ENCODE data around the gene ARRB1. TPM values are rescaled to one million over a fixed set of nuclear protein-coding genes. Genes with fewer than 3 reads are reported as not detected.

Gene ARRB1
- total RNA-seq, 3 donors from 2014 or later = 31.2 to 64.0 (median 42.3) TPM

GRCh38 chr11:75287579-75287978, 63.9 kb downstream of the ARRB1 start:
- Histone ChIP-seq H3K4me1 (peaks cover 0 to 3% of the 10 kb centered on the region in 2 donors), H3K36me3 (peaks cover 6% of the 10 kb centered on the region), H3K9me3 (no peaks in the 10 kb centered on the region), H3K27ac (no peak overlapping the region), H3K4me3 (no peak overlapping the region), H3K27me3 (no peaks in the 10 kb centered on the region)
- intact Hi-C loops (cut with DNase I; ENCODE audit: low total_unique reads) = no loop called here
- TF ChIP-seq, protein P1, sequence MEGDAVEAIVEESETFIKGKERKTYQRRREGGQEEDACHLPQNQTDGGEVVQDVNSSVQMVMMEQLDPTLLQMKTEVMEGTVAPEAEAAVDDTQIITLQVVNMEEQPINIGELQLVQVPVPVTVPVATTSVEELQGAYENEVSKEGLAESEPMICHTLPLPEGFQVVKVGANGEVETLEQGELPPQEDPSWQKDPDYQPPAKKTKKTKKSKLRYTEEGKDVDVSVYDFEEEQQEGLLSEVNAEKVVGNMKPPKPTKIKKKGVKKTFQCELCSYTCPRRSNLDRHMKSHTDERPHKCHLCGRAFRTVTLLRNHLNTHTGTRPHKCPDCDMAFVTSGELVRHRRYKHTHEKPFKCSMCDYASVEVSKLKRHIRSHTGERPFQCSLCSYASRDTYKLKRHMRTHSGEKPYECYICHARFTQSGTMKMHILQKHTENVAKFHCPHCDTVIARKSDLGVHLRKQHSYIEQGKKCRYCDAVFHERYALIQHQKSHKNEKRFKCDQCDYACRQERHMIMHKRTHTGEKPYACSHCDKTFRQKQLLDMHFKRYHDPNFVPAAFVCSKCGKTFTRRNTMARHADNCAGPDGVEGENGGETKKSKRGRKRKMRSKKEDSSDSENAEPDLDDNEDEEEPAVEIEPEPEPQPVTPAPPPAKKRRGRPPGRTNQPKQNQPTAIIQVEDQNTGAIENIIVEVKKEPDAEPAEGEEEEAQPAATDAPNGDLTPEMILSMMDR (IDR thresholded peaks at IDR 0.05) = no peak
- TF ChIP-seq POLR2AphosphoS5 (IDR thresholded peaks at IDR 0.05) (no peak), POLR2A (IDR thresholded peaks at IDR 0.05) (no peak)
- no peak for DNase-seq (ENCODE audit: low spot score in 2 of 2)

- TF ChIP-seq POLR2A (IDR thresholded peaks at IDR 0.05) (no peak), POLR2AphosphoS5 (IDR thresholded peaks at IDR 0.05) (no peak)
- TF ChIP-seq, protein P1 (IDR thresholded peaks at IDR 0.05) = no peak
- H3K9me3 ChIP-seq = no peaks in the 10 kb centered on the region
These were observed 64.5 kb downstream of the ARRB1 start for GRCh38 chr11:75286826-75287465.

GRCh38 chr11:75285776-75286360, 65.6 kb downstream of the ARRB1 start:
- H3K27me3 ChIP-seq = no peaks in the 10 kb centered on the region
- no peaks in the 10 kb centered on the region for H3K9me3 ChIP-seq
- peaks cover 0 to 3% of the 10 kb centered on the region in 2 donors for H3K4me1 ChIP-seq
- H3K4me3 ChIP-seq = no peak overlapping the region
- TF ChIP-seq POLR2A (IDR thresholded peaks at IDR 0.05) = no peak
- H3K36me3 ChIP-seq = peaks cover 6% of the 10 kb centered on the region
- intact Hi-C loops (cut with DNase I; ENCODE audit: low total_unique reads) = no loop called here
- no peak for DNase-seq (ENCODE audit: low spot score in 2 of 2)
- no peak overlapping the region for H3K27ac ChIP-seq

More at GRCh38 chr11:75286826-75287465, 64.5 kb downstream of the ARRB1 start:
- Histone ChIP-seq H3K4me3 (no peak overlapping the region), H3K4me1 (peaks cover 0 to 3% of the 10 kb centered on the region in 2 donors), H3K27me3 (no peaks in the 10 kb centered on the region), H3K27ac (no peak overlapping the region), H3K36me3 (peaks cover 6% of the 10 kb centered on the region)
- DNase-seq (ENCODE audit: low spot score in 2 of 2) = no peak
- intact Hi-C loops (cut with DNase I; ENCODE audit: low total_unique reads) = no loop called here

- Histone ChIP-seq H3K4me3 (no peak overlapping the region), H3K36me3 (peaks cover 10% of the 10 kb centered on the region), H3K9me3 (no peaks in the 10 kb centered on the region), H3K4me1 (no peaks in the 10 kb centered on the region), H3K27ac (peak overlapping the region in 1 of 2 donors; percentile 35), H3K27me3 (no peaks in the 10 kb centered on the region)
- TF ChIP-seq, protein P1 (IDR thresholded peaks at IDR 0.05) = no peak
- intact Hi-C loops (cut with DNase I; ENCODE audit: low total_unique reads) = loop anchor here (1.0 kb wide), 1 partner anchor 11 kb away; no protein-coding TSS in a partner anchor
- no peak for DNase-seq (ENCODE audit: low spot score in 2 of 2)
These were observed 68.0 kb downstream of the ARRB1 start for GRCh38 chr11:75283391-75283931.

DNA sequence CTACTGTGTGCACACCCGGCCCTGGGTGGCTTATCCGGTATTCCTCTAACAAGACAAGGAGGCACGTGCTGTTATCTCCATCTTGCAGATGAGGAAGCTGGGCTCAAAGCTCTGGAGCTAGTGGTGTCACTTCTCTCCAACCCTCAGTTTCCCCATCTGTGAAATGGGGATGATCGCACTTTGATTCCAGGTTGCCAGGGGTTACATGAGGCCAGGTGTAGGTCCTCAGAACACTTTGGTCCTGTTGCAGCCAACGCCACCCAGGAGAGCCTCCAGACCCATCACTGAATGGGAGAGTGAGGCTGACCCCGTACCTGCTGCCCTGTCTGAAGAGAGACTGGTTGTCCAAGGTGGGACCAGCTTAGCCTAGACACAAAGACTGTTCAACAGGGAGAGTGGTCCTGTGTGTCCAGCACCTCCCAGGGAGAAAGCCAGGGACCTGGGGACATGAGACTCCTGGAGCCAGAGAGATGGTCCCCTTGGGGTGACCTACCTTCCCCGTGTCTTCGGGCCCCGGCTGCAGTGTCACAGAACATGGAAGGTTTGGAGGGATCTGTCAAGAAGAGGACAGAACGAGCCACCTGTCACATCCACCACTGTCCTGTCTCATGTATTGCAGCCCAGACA, 69.9 kb downstream of the ARRB1 start:
- Histone ChIP-seq H3K4me1 (no peaks in the 10 kb centered on the region), H3K9me3 (no peaks in the 10 kb centered on the region), H3K27me3 (no peaks in the 10 kb centered on the region), H3K4me3 (no peak overlapping the region), H3K36me3 (peaks cover 19% of the 10 kb centered on the region), H3K27ac (peak overlapping the region in 1 of 2 donors; percentile 52)
- intact Hi-C loops (cut with DNase I; ENCODE audit: low total_unique reads) = loop anchor here (2.0 kb wide), 1 partner anchor 103 kb away; no protein-coding TSS in a partner anchor
- DNase-seq (ENCODE audit: low spot score in 2 of 2) = no peak
- TF ChIP-seq POLR2A (IDR thresholded peaks at IDR 0.05) = no peak
- TF ChIP-seq, protein P1 (IDR thresholded peaks at IDR 0.05) = no peak
- TF ChIP-seq POLR2AphosphoS5 (IDR thresholded peaks at IDR 0.05) = no peak
